Parathyroid adenoma (tissue), 2 donors: ENCODE data around the gene MUC4.
"Not testable (repeated sequence)": the region's sequence is repeated elsewhere in the genome, so short reads cannot be mapped to it uniquely, and the experiment has no call there.

ENCODE experiments used
- H2AFZ ChIP-seq: fragments of 300-600 bp; sonication (generic); one replicate; pipeline ENCODE4 v1.7.0; 2017; ENCODE audit warnings: antibody characterized with exemption, mild to moderate bottlenecking
- H3K27ac ChIP-seq: fragments of 300-600 bp; sonication (generic); one replicate; pipeline ENCODE4 v1.7.0; 2017
- H3K27me3 ChIP-seq: fragments of 300-600 bp; sonication (generic); one replicate; pipeline ENCODE4 v1.7.0; 2017; ENCODE audit warnings: low read length; ENCODE audit not compliant: control insufficient read depth, insufficient read depth
- H3K36me3 ChIP-seq: fragments of 300-600 bp; sonication (generic); one replicate; pipeline ENCODE4 v1.7.0; 2017; ENCODE audit warnings: low read length; ENCODE audit not compliant: control insufficient read depth, insufficient read depth
- H3K4me1 ChIP-seq: fragments of 300-600 bp; sonication (generic); one replicate; pipeline ENCODE4 v1.7.0; 2017; ENCODE audit warnings: control low read depth
- H3K4me2 ChIP-seq: fragments of 300-600 bp; sonication (generic); one replicate; pipeline ENCODE4 v1.7.0; 2017; ENCODE audit warnings: low read length
- H3K4me3 ChIP-seq: fragments of 300-600 bp; sonication (generic); one replicate; pipeline ENCODE4 v1.7.0; 2017; ENCODE audit warnings: low read depth, low read length
- H3K79me2 ChIP-seq: fragments of 300-600 bp; sonication (generic); one replicate; pipeline ENCODE4 v1.7.0; 2017; ENCODE audit warnings: control low read depth
- H3K9ac ChIP-seq: fragments of 300-600 bp; sonication (generic); one replicate; pipeline ENCODE4 v1.7.0; 2017; ENCODE audit warnings: mild to moderate bottlenecking
- H3K9me3 ChIP-seq: fragments of 300-600 bp; sonication (generic); one replicate; pipeline ENCODE4 v1.7.0; 2017; ENCODE audit warnings: low read length; ENCODE audit not compliant: control insufficient read depth
- CTCF ChIP-seq: fragments of 300-600 bp; sonication (generic); IDR thresholded peaks from one replicate; pipeline ENCODE4 v1.7.0; 2017; ENCODE audit warnings: antibody characterized with exemption, mild to moderate bottlenecking
- donor health status: primary hyperparathyroidism.

The MUC4 gene

DNA sequence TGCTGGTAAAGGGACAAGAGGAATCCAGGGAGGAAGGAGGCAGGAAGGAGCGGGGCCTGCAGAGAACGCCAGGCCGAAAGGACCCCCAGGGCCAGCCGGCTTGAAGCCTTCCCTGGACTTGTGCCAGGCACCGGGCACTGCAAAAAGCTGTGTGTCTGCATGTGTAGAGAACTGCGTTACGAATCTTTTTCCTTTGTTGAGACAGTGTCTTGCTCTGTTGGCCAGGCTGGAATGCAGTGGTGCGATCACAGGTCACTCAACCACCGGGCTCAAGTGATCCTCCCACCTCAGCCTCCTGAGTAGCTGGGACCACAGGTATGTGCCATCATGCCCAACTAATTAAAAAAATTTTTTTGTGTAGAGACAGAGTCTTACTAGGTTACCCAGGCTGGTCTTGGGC, 17.0 kb upstream of the MUC4 start:
- Histone ChIP-seq H3K79me2 (no peaks in the 10 kb centered on the region), H2AFZ (no peak overlapping the region), H3K9me3 (no peaks in the 10 kb centered on the region), H3K9ac (no peak overlapping the region), H3K4me2 (no peak overlapping the region), H3K27ac (no peak overlapping the region), H3K4me1 (peaks cover under 1% of the 10 kb centered on the region), H3K36me3 (no peaks in the 10 kb centered on the region), H3K4me3 (no peak overlapping the region), H3K27me3 (no peaks in the 10 kb centered on the region)
- TF ChIP-seq CTCF, result no peak

DNA sequence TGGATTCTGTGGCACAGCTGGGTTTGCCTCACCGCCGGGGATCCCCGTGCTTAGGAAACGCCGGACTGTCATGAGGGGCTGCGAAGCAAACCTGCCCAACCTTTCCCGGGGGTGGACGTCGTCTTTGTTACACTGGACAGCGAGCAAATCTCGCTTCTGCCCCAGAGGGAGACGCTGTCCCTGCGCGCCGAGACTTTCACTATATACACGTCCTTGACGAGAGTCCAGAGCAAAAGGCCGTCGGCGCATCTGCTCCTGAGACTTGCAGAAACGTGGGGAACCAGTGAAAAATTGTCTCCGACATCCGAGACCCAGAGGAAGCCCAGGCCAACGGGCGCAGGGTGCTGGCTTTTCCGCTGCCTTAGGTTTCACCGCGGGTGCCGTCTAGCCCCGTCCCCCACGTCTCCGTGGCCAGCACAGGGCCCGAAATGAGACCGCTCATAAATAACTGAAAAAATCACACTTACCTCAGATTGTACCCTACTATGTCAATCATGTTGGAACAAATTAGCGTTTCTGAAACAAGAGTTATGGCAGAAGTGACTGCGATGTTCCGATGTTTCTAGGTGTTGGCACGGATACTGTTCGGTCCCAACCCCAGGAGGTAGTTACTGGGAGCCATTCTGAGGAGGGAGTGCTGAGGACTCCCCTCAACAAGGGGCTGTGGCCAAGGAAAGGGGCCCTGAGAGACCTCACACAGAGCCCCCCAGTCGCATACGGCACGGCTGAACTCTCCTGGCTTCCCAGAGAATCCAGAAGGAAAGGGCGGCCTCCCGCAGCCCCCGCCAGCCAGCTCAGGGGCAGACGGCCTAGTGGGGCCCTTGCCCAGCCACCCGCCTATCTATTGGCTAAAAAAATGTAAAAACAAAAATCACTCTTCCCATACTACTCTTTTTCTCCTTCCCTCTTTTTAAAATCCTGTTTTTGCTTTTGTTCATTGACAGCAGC, 14.4 kb upstream of the MUC4 start:
- no peak overlapping the region for H3K4me3 ChIP-seq
- H3K4me2 ChIP-seq, result no peak overlapping the region
- H3K36me3 ChIP-seq, result no peaks in the 10 kb centered on the region
- peaks cover 3% of the 10 kb centered on the region for H3K27me3 ChIP-seq
- no peak overlapping the region for H3K27ac ChIP-seq
- no peak for TF ChIP-seq CTCF
- peaks cover 5% of the 10 kb centered on the region for H3K4me1 ChIP-seq
- no peak overlapping the region for H2AFZ ChIP-seq
- no peaks in the 10 kb centered on the region for H3K79me2 ChIP-seq
- H3K9ac ChIP-seq, result no peak overlapping the region
- H3K9me3 ChIP-seq, result no peaks in the 10 kb centered on the region

DNA sequence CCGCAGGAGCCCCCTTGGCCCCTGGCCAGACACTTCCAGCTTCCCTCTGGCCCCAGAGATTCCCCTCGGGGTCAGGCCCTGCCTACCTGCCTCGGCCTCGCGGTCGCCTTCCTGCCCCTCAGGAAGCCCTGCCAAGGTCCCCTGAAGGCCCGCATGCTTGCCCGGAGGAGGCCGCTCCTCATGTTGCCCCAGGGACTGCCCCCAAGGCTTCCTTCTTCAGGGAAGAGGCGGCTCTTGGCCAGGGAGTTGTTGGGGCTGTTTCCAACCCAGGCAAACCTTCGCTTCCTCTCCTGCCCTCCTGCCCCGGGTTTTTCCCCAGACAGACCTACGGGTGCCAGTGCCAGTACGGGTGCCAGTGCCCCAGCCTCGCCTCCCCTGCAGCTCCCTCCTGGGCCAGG, 13.5 kb upstream of the MUC4 start:
- H3K4me1 ChIP-seq, result peaks cover 5% of the 10 kb centered on the region
- H3K4me3 ChIP-seq, result no peak overlapping the region
- TF ChIP-seq CTCF, result no peak
- no peak overlapping the region for H3K4me2 ChIP-seq
- no peaks in the 10 kb centered on the region for H3K36me3 ChIP-seq
- H3K27me3 ChIP-seq, result peaks cover 3% of the 10 kb centered on the region
- no peaks in the 10 kb centered on the region for H3K9me3 ChIP-seq
- no peaks in the 10 kb centered on the region for H3K79me2 ChIP-seq
- H3K27ac ChIP-seq, result no peak overlapping the region
- no peak overlapping the region for H2AFZ ChIP-seq
- no peak overlapping the region for H3K9ac ChIP-seq

DNA sequence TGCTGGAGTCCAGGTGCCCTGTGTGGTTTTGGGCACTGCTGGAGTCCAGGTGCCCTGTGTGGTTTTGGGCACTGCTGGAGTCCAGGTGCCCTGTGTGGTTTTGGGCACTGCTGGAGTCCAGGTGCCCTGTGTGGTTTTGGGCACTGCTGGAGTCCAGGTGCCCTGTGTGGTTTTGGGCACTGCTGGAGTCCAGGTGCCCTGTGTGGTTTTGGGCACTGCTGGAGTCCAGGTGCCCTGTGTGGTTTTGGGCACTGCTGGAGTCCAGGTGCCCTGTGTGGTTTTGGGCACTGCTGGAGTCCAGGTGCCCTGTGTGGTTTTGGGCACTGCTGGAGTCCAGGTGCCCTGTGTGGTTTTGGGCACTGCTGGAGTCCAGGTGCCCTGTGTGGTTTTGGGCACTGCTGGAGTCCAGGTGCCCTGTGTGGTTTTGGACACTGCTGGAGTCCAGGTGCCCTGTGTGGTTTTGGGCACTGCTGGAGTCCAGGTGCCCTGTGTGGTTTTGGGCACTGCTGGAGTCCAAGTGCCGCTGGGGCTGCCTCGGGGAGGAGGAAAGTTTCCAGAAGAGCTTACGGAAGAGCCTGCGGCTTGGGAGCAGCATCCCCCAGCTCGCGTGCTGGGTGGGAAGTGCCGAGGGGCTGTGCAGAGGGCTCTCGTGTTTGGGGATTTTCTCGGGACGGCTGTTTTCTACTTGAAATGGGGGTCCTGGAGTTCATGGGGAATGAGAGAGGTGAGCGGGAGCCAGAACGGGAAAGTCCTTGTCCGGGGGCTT, 12.9 kb upstream of the MUC4 start:
- H3K4me2 ChIP-seq, H3K79me2 ChIP-seq, H3K4me3 ChIP-seq, H2AFZ ChIP-seq, H3K36me3 ChIP-seq, H3K4me1 ChIP-seq, H3K27ac ChIP-seq, H3K27me3 ChIP-seq, H3K9ac ChIP-seq, H3K9me3 ChIP-seq: not testable (repeated sequence)

GRCh38 chr3:195823999-195824398, 12.3 kb upstream of the MUC4 start:
- H3K27me3 ChIP-seq, result peaks cover 3% of the 10 kb centered on the region
- H3K4me1 ChIP-seq, result peaks cover 5% of the 10 kb centered on the region
- H3K4me3 ChIP-seq, result no peak overlapping the region
- H3K27ac ChIP-seq, result no peak overlapping the region
- no peak overlapping the region for H3K9ac ChIP-seq
- no peak overlapping the region for H2AFZ ChIP-seq
- no peaks in the 10 kb centered on the region for H3K36me3 ChIP-seq
- H3K79me2 ChIP-seq, result no peaks in the 10 kb centered on the region
- no peaks in the 10 kb centered on the region for H3K9me3 ChIP-seq
- H3K4me2 ChIP-seq, result no peak overlapping the region
- no peak for TF ChIP-seq CTCF
